Measurements from ENCODE around the gene CA6.

GRCh38 chr1:8947127-8947691 lies 1.5 kb downstream of the CA6 start:
- TF ChIP-seq POLR2A (IDR thresholded peaks at IDR 0.05) (no peak), CTCF (IDR thresholded peaks at IDR 0.05) (no peak)
